Adrenal gland (tissue), 12 donors: Measurements from ENCODE around the gene GLCCI1. TPM values are rescaled to one million over a fixed set of nuclear protein-coding genes. Genes with fewer than 3 reads are reported as not detected.

Experiments
- DNase-seq, 7 donors: peaks; one replicate each; pipeline ENCODE4 v3.0.0-alpha.2; 2019 to 2020
- H3K27ac ChIP-seq, 5 donors: fragments of 200-600 bp; sonication (generic) in 4 of 5; 1 replicate in 3 of 5; 2 replicates in 2 of 5; pipeline versions ENCODE4 v1.5.1 to v1.8.0; 2016 to 2020; ENCODE audit warnings: mild to moderate bottlenecking in 1 of 5
- H3K27me3 ChIP-seq: fragments of 200-600 bp; 2 replicates; pipeline ENCODE4 v1.8.0; 2021
- H3K36me3 ChIP-seq, 2 donors: fragments of 200-600 bp; replicated peaks in 1 of 2; 1 replicate in 1 of 2; 2 replicates in 1 of 2; pipeline versions ENCODE4 v1.5.1 to v1.8.0; 2018 to 2022
- H3K4me1 ChIP-seq, 2 donors: fragments of 200-600 bp; replicated peaks in 1 of 2; 1 replicate in 1 of 2; 2 replicates in 1 of 2; pipeline versions ENCODE4 v1.5.1 to v1.8.0; 2018 to 2021
- H3K4me3 ChIP-seq, 4 donors: fragments of 200-600 bp; sonication (generic) in 3 of 4; one replicate each; pipeline ENCODE4 v1.5.1; 2016 to 2018
- H3K9me3 ChIP-seq, 3 donors: fragments of 200-600 bp; sonication (generic) in 1 of 3; replicated peaks in 1 of 3; 1 replicate in 2 of 3; 2 replicates in 1 of 3; pipeline versions ENCODE4 v1.5.1 to v1.8.0; 2016 to 2021
- CTCF ChIP-seq, 6 experiments: fragments of 450-650 bp in 4 of 6; fragments of 200-600 bp in 2 of 6; sonication (generic) in 1 of 6; IDR thresholded peaks; 1 replicate in 5 of 6; 2 replicates in 1 of 6; pipeline versions ENCODE4 v1.5.1 to v1.8.0; 2016 to 2021; ENCODE audit warnings: antibody characterized with exemption in 6 of 6, mild to moderate bottlenecking in 2 of 6, moderate library complexity in 1 of 6
- POLR2A ChIP-seq, 2 donors: fragments of 450-650 bp; IDR thresholded peaks; one replicate each; pipeline ENCODE4 v1.6.1; 2017; ENCODE audit warnings: antibody characterized with exemption in 2 of 2, mild to moderate bottlenecking in 2 of 2, moderate library complexity in 1 of 2
- WGBS, 4 donors: extraction: QIAGEN DNeasy Blood & Tissue Kit in 2 of 4; methylation state at CpG; one replicate each; pipeline versions ENCODE4 v1.1.5 to v1.1.7; 2013 to 2017; 5-methylcytosine and 5-hydroxymethylcytosine counted together
- intact Hi-C, 2 donors: fragments of 100-400 bp; cut with DNase I; formaldehyde crosslinking; loops; one replicate each; pipeline versions ENCODE4 v1.14.1 to v1.15.0; 2022 to 2023
- polyA plus RNA-seq, 3 donors: library from polyadenylated mRNA; stranded (reverse); fragments of 200-250 nt in 2 of 3; fragments of 350-450 nt in 1 of 3; fragmentation: Illumina TruSeq in 1 of 3; extraction: RNeasy Lipid Tissue Mini Kit (QIAGEN cat#74804) in 1 of 3; gene quantifications; one replicate each; pipeline ENCODE4 v1.2.3, GENCODE V29; 2013 to 2014
- total RNA-seq, 9 donors: library from RNA; depleted of rRNA in 4 of 9; stranded (reverse); fragments of >200 nt in 4 of 9; fragments of 120-200 nt in 1 of 9; fragmentation: NEBNext Ultra II Directional in 1 of 9; extraction: Animal tissue kit (Norgen Biotek cat#: 25700) in 1 of 9; gene quantifications; one replicate each; pipeline versions ENCODE4 v1.1.0 to v1.2.4, GENCODE V29; 2013 to 2023
- donor health status: healthy with polysubstance abuse.
- donor health status: Bipolar disorder and iron deficiency.
- donor health status: DM: yes; HTN: yes; CAD: no.
- donor health status: DM: no; HTN: no; CAD: no.
- donor health status: DM: no; HTN: no; CAD: no.
- donor health status: DM: yes; HTN: yes; CAD: no.

GLCCI1 gene
- total and polyA plus RNA-seq, 12 donors, result 2.4 to 23.6 (median 8.2) TPM

DNA sequence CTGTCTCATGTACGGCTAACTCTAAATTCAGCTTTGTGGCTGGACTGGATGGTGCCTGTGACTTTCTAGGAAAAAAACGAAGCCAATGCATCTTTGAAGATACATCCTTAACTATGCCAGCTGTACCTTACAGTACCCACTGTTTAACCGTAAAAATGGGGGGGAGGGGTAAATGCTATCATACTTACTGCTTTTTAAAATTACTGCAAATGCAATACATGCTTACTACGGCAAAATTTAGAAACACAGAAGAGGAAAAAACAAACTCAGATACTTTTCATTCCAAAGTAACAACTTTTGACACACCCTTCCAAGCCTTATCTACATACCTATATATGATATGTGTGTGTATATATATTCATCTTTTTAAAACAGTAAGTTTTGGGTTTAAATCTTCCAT is 20.4 kb upstream of the GLCCI1 start:
- DNase-seq, result no peak
- no peaks in the 10 kb centered on the region for H3K27me3 ChIP-seq
- no peak for TF ChIP-seq POLR2A (IDR thresholded peaks at IDR 0.05)
- no peaks in the 10 kb centered on the region for H3K36me3 ChIP-seq
- no peaks in the 10 kb centered on the region for H3K4me1 ChIP-seq
- no peak overlapping the region for H3K4me3 ChIP-seq
- intact Hi-C loops, result no loop called here
- 69 to 92% (median 88%) methylated on average over 4 of the region's 4 CpGs for WGBS, 4 donors
- H3K27ac ChIP-seq, result no peak overlapping the region
- no peaks in the 10 kb centered on the region for H3K9me3 ChIP-seq

DNA sequence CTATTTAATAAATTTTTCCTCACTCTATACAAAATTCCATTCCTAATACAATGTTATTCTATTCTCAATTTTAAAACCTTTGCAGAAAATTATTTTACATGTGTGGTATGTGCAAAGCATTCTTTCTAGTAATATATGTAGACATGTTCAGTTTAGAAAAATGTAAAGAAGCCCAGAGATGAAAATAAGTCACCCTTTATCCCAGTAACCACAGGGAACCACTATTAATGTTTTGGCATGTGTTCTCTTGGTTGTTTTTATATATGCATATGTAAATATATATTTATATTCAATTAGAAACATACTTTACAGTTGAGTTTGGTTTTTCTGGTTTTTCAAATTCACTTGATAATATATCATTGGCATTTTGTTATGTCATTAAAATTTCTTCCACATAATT is 14.8 kb upstream of the GLCCI1 start:
- Histone ChIP-seq H3K27me3 (no peaks in the 10 kb centered on the region), H3K9me3 (no peaks in the 10 kb centered on the region), H3K27ac (no peak overlapping the region), H3K4me1 (no peaks in the 10 kb centered on the region), H3K36me3 (no peaks in the 10 kb centered on the region), H3K4me3 (no peak overlapping the region)
- intact Hi-C loops, result no loop called here
- no peak for TF ChIP-seq POLR2A (IDR thresholded peaks at IDR 0.05)
- TF ChIP-seq CTCF (IDR thresholded peaks at IDR 0.05), result no peak
- DNase-seq, result no peak

DNA sequence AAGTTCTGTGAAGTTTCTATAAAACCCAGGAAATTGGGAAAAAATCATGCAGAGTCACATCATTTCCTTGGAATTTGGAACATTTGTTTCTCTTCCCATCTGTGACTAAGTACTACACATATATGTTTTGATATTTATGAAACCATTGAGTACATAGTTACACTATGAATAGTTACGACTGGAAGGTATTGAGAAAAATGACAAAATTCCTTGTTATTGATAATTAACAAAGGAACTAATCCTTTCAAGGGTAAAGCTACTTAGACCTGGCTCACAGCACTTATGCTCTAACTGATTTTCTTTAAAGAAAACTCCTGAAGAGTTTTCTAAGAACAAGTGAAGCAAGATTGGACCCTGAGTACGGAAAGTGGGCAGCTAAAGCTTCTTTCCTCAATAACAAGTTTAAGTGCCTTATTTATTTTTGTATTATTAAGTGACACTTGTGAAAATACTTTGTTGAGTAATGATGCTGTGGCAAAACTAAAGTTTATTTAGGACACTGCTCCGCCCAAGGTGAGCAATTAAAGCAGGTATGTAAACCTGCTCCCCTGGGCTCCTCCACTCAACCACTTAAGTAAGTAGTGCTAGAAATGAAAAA is 12.0 kb upstream of the GLCCI1 start:
- whole genome bisulfite sequencing, 4 donors, result 81 to 95% (median 91%) methylated on average over 3 of the region's 3 CpGs

GRCh38 chr7:7957513-7957912 is 11.1 kb upstream of the GLCCI1 start:
- 88 to 95% (median 92%) methylated on average over 2 of the region's 2 CpGs for WGBS, 4 donors
- DNase-seq, result no peak
- no peak overlapping the region for H3K4me3 ChIP-seq
- TF ChIP-seq CTCF (IDR thresholded peaks at IDR 0.05), result no peak
- no peak for TF ChIP-seq POLR2A (IDR thresholded peaks at IDR 0.05)
- no peaks in the 10 kb centered on the region for H3K4me1 ChIP-seq
- intact Hi-C loops, result no loop called here
- no peaks in the 10 kb centered on the region for H3K9me3 ChIP-seq
- H3K27ac ChIP-seq, result no peak overlapping the region
- H3K36me3 ChIP-seq, result no peaks in the 10 kb centered on the region
- H3K27me3 ChIP-seq, result no peaks in the 10 kb centered on the region

More for the DNA sequence above, 12.0 kb upstream of the GLCCI1 start:
- H3K4me1 ChIP-seq, result no peaks in the 10 kb centered on the region
- no peak overlapping the region for H3K4me3 ChIP-seq
- no peak for DNase-seq
- no peaks in the 10 kb centered on the region for H3K9me3 ChIP-seq
- H3K36me3 ChIP-seq, result no peaks in the 10 kb centered on the region
- no peak overlapping the region for H3K27ac ChIP-seq
- intact Hi-C loops, result no loop called here
- TF ChIP-seq POLR2A (IDR thresholded peaks at IDR 0.05) (no peak), CTCF (IDR thresholded peaks at IDR 0.05) (no peak)
- no peaks in the 10 kb centered on the region for H3K27me3 ChIP-seq

DNA sequence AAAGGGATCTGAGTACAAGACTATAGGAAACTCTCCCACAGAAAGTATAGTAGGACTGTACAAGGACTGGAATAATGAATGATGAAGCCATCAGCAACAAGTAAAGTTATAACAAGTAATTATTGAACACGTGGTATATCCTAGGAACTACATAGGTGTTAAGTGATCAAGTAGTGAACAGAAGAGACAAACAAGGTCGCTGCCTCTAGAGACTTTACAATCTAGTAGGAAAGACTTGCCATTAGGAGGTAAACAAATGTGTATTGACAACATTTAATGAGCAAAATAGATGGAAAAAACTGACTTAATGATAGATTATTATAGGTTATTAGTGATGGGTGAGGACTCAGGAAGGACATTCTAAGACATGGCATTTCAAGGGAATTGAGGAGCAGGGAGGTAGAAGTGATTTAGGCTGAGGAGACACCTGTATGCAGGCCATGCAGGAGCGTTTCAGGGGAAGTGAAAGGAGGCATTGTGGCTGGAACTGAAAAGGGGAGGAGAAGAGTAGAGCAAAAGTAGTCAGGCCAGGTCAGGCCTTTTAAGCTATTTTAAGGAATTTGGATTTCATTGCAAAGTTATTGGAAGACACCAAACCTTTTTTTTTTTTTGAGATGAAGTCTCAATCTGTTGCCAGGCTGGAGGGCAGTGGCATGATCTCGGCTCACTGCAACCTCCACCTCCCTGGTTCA is 8.5 kb upstream of the GLCCI1 start:
- Histone ChIP-seq H3K27ac (no peak overlapping the region), H3K36me3 (no peaks in the 10 kb centered on the region), H3K4me3 (no peak overlapping the region), H3K9me3 (no peaks in the 10 kb centered on the region), H3K4me1 (no peaks in the 10 kb centered on the region), H3K27me3 (no peaks in the 10 kb centered on the region)
- intact Hi-C loops, result no loop called here
- TF ChIP-seq POLR2A (IDR thresholded peaks at IDR 0.05) (no peak), CTCF (IDR thresholded peaks at IDR 0.05) (no peak)
- WGBS, 4 donors, result 88 to 93% (median 92%) methylated on average over 4 of the region's 4 CpGs
- no peak for DNase-seq
